GM23248 (cell line): ENCODE data around the gene PRKCA.

ENCODE experiments used
- EZH2 ChIP-seq: fragments of 200-600 bp; sonication (generic); IDR thresholded peaks from 2 replicates; pipeline ENCODE4 v1.6.1; 2018; ENCODE audit warnings: antibody characterized with exemption, mild to moderate bottlenecking; ENCODE audit not compliant: insufficient read depth, poor library complexity, severe bottlenecking
- EZH2phosphoT487 ChIP-seq: fragments of 200-600 bp; sonication (generic); IDR thresholded peaks from 2 replicates; pipeline ENCODE4 v1.6.1; 2018; ENCODE audit warnings: antibody characterized with exemption, moderate library complexity, mild to moderate bottlenecking, low read depth; ENCODE audit not compliant: insufficient read depth

- no peak for TF ChIP-seq EZH2
- no peak for TF ChIP-seq EZH2phosphoT487
These were observed 375.6 kb downstream of the PRKCA start for GRCh38 chr17:66678061-66678460.
